ENCODE data around the gene FKBP7. TPM values are rescaled to one million over a fixed set of nuclear protein-coding genes. Genes with fewer than 3 reads are reported as not detected.

FKBP7 gene
- total and polyA plus RNA-seq, 2 of the 13 experiments (the other 11 are each of a cell fraction or from before 2014, with no cell fraction given) = 12.4 to 14.8 TPM

DNA sequence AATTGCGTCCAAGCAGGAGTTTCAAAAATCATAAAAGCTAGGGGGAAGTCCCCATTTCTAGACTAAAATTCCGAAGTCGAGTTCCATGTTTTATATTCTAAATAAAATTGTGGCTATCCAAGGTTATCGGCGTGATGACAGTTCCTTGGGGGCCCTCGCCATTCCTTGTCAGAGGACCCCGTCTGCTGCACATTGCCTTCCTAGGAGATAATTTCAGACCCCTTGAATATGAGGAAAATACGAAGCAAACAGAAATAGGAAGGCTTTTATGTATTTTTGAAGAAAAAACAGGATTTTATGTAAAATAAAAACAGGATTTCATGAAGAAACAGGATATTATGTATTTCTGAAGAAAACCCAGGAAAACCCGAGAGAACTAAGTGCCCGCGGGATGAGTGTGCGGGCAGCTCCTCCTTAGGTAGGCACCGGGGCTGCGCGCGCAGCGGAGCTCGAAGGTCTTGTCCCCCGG, 1.4 kb upstream of the FKBP7 start (continued):
- TF ChIP-seq ZNF142 (CRISPR knock-in tag; IDR thresholded peaks at IDR 0.05) (no peak), SMAD9 (CRISPR knock-in tag; IDR thresholded peaks at IDR 0.05) (no peak), TSC22D2 (CRISPR knock-in tag; IDR thresholded peaks at IDR 0.05; ENCODE audit: borderline replicate concordance) (no peak), TERF1 (CRISPR knock-in tag; IDR thresholded peaks at IDR 0.05) (no peak), MAFF (IDR thresholded peaks at IDR 0.05; ENCODE audit: low read depth, low read length) (no peak), RFXANK (CRISPR knock-in tag; IDR thresholded peaks at IDR 0.05) (no peak), ARNT2 (CRISPR knock-in tag; IDR thresholded peaks at IDR 0.05; ENCODE audit: low read depth) (no peak), ZEB1 (IDR thresholded peaks at IDR 0.05; ENCODE audit: insufficient replicate concordance, low read depth) (no peak), PCBP1 (IDR thresholded peaks at IDR 0.05; ENCODE audit: borderline replicate concordance, low read depth, low read length) (no peak), ZNF317 (CRISPR knock-in tag; IDR thresholded peaks at IDR 0.05) (peak; percentile 75; the same call in 1 of the 2 replicates), THAP11 (CRISPR knock-in tag; IDR thresholded peaks at IDR 0.05) (no peak), ZNF557 (CRISPR knock-in tag; IDR thresholded peaks at IDR 0.05) (no peak)
- TF ChIP-seq, protein P1, sequence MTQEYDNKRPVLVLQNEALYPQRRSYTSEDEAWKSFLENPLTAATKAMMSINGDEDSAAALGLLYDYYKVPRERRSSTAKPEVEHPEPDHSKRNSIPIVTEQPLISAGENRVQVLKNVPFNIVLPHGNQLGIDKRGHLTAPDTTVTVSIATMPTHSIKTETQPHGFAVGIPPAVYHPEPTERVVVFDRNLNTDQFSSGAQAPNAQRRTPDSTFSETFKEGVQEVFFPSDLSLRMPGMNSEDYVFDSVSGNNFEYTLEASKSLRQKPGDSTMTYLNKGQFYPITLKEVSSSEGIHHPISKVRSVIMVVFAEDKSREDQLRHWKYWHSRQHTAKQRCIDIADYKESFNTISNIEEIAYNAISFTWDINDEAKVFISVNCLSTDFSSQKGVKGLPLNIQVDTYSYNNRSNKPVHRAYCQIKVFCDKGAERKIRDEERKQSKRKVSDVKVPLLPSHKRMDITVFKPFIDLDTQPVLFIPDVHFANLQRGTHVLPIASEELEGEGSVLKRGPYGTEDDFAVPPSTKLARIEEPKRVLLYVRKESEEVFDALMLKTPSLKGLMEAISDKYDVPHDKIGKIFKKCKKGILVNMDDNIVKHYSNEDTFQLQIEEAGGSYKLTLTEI (CRISPR knock-in tag; conservative IDR thresholded peaks at IDR 0.05) = no peak
- TF ChIP-seq, protein P2, sequence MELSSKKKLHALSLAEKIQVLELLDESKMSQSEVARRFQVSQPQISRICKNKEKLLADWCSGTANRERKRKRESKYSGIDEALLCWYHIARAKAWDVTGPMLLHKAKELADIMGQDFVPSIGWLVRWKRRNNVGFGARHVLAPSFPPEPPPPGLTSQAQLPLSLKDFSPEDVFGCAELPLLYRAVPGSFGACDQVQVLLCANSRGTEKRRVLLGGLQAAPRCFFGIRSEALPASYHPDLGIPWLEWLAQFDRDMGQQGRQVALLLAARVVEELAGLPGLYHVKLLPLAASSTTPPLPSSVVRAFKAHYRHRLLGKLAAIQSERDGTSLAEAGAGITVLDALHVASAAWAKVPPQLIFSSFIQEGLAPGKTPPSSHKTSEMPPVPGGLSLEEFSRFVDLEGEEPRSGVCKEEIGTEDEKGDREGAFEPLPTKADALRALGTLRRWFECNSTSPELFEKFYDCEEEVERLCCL (CRISPR knock-in tag; IDR thresholded peaks at IDR 0.05; ENCODE audit: borderline replicate concordance) = 0 out of 2 replicates have a peak, but pooled peaks have one; percentile 41
- TF ChIP-seq, protein P3, sequence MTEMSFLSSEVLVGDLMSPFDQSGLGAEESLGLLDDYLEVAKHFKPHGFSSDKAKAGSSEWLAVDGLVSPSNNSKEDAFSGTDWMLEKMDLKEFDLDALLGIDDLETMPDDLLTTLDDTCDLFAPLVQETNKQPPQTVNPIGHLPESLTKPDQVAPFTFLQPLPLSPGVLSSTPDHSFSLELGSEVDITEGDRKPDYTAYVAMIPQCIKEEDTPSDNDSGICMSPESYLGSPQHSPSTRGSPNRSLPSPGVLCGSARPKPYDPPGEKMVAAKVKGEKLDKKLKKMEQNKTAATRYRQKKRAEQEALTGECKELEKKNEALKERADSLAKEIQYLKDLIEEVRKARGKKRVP (CRISPR knock-in tag; IDR thresholded peaks at IDR 0.05) = peak in 1 of 2 experiments; percentile 7; a peak in 1 of 4 replicates
- TF ChIP-seq, protein P4, sequence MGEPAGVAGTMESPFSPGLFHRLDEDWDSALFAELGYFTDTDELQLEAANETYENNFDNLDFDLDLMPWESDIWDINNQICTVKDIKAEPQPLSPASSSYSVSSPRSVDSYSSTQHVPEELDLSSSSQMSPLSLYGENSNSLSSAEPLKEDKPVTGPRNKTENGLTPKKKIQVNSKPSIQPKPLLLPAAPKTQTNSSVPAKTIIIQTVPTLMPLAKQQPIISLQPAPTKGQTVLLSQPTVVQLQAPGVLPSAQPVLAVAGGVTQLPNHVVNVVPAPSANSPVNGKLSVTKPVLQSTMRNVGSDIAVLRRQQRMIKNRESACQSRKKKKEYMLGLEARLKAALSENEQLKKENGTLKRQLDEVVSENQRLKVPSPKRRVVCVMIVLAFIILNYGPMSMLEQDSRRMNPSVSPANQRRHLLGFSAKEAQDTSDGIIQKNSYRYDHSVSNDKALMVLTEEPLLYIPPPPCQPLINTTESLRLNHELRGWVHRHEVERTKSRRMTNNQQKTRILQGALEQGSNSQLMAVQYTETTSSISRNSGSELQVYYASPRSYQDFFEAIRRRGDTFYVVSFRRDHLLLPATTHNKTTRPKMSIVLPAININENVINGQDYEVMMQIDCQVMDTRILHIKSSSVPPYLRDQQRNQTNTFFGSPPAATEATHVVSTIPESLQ (CRISPR knock-in tag; conservative IDR thresholded peaks at IDR 0.05) = no peak
